K562 (cell line): ENCODE data around the gene ORC5. TPM values are rescaled to one million over a fixed set of nuclear protein-coding genes. Genes with fewer than 3 reads are reported as not detected.

Experiments used
- polyA plus RNA-seq, 8 experiments: library from polyadenylated mRNA; depleted of rRNA in 4 of 8; stranded (reverse) in 5 of 8; unstranded in 3 of 8; fragments of >200 nt; fragmentation: Nextera tagmentation in 2 of 8; fragmentation: Illumina TruSeq in 1 of 8; extraction: Ambion mirVana in 2 of 8; extraction: Trizol in 1 of 8; gene quantifications; 2 replicates each; pipeline versions ENCODE4 v1.2.1 to v1.2.3, GENCODE V29; 2011 to 2014; ENCODE audit warnings: inconsistent platforms in 1 of 8, missing spikeins in 1 of 8
- total RNA-seq, 7 experiments: library from RNA; depleted of rRNA in 6 of 7; stranded (reverse); fragments of >200 nt in 6 of 7; fragmentation: Illumina TruSeq in 2 of 7; extraction: Trizol in 2 of 7; gene quantifications; 2 replicates each; pipeline versions ENCODE4 v1.2.1 to v1.2.3, GENCODE V29; 2011 to 2021; ENCODE audit warnings: low replicate concordance in 1 of 7
- TF ChIP-seq, protein P1 (sequence below): fragments of 450-650 bp; IDR thresholded peaks from 2 replicates; pipeline ENCODE4 v1.6.1; 2016; ENCODE audit warnings: mild to moderate bottlenecking, moderate library complexity

The ORC5 gene
- total and polyA plus RNA-seq, 9 of the 15 experiments (the other 6 are each of a cell fraction or from before 2014, with no cell fraction given), result 29.8 to 136 (median 54.8) TPM

DNA sequence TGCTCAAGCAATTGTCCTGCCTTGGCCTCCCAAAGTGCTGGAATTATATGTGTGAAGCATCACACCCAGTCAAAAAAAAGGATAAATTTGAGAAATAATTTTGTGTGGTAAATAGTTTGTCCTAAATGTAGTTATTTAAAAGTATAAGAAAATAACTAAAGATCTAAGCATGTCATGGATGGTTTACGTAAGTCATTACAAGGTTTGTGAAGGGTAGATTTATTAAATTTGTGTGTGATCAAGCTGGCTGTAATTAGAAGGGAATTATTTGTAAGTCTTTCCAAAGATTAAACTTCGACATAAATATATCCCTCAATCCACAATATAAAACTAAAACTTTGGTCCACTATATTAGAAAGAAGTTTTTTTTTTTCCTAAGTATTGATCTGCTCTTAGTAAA lies 28.6 kb downstream of the ORC5 start (continued):
- TF ChIP-seq, protein P1, sequence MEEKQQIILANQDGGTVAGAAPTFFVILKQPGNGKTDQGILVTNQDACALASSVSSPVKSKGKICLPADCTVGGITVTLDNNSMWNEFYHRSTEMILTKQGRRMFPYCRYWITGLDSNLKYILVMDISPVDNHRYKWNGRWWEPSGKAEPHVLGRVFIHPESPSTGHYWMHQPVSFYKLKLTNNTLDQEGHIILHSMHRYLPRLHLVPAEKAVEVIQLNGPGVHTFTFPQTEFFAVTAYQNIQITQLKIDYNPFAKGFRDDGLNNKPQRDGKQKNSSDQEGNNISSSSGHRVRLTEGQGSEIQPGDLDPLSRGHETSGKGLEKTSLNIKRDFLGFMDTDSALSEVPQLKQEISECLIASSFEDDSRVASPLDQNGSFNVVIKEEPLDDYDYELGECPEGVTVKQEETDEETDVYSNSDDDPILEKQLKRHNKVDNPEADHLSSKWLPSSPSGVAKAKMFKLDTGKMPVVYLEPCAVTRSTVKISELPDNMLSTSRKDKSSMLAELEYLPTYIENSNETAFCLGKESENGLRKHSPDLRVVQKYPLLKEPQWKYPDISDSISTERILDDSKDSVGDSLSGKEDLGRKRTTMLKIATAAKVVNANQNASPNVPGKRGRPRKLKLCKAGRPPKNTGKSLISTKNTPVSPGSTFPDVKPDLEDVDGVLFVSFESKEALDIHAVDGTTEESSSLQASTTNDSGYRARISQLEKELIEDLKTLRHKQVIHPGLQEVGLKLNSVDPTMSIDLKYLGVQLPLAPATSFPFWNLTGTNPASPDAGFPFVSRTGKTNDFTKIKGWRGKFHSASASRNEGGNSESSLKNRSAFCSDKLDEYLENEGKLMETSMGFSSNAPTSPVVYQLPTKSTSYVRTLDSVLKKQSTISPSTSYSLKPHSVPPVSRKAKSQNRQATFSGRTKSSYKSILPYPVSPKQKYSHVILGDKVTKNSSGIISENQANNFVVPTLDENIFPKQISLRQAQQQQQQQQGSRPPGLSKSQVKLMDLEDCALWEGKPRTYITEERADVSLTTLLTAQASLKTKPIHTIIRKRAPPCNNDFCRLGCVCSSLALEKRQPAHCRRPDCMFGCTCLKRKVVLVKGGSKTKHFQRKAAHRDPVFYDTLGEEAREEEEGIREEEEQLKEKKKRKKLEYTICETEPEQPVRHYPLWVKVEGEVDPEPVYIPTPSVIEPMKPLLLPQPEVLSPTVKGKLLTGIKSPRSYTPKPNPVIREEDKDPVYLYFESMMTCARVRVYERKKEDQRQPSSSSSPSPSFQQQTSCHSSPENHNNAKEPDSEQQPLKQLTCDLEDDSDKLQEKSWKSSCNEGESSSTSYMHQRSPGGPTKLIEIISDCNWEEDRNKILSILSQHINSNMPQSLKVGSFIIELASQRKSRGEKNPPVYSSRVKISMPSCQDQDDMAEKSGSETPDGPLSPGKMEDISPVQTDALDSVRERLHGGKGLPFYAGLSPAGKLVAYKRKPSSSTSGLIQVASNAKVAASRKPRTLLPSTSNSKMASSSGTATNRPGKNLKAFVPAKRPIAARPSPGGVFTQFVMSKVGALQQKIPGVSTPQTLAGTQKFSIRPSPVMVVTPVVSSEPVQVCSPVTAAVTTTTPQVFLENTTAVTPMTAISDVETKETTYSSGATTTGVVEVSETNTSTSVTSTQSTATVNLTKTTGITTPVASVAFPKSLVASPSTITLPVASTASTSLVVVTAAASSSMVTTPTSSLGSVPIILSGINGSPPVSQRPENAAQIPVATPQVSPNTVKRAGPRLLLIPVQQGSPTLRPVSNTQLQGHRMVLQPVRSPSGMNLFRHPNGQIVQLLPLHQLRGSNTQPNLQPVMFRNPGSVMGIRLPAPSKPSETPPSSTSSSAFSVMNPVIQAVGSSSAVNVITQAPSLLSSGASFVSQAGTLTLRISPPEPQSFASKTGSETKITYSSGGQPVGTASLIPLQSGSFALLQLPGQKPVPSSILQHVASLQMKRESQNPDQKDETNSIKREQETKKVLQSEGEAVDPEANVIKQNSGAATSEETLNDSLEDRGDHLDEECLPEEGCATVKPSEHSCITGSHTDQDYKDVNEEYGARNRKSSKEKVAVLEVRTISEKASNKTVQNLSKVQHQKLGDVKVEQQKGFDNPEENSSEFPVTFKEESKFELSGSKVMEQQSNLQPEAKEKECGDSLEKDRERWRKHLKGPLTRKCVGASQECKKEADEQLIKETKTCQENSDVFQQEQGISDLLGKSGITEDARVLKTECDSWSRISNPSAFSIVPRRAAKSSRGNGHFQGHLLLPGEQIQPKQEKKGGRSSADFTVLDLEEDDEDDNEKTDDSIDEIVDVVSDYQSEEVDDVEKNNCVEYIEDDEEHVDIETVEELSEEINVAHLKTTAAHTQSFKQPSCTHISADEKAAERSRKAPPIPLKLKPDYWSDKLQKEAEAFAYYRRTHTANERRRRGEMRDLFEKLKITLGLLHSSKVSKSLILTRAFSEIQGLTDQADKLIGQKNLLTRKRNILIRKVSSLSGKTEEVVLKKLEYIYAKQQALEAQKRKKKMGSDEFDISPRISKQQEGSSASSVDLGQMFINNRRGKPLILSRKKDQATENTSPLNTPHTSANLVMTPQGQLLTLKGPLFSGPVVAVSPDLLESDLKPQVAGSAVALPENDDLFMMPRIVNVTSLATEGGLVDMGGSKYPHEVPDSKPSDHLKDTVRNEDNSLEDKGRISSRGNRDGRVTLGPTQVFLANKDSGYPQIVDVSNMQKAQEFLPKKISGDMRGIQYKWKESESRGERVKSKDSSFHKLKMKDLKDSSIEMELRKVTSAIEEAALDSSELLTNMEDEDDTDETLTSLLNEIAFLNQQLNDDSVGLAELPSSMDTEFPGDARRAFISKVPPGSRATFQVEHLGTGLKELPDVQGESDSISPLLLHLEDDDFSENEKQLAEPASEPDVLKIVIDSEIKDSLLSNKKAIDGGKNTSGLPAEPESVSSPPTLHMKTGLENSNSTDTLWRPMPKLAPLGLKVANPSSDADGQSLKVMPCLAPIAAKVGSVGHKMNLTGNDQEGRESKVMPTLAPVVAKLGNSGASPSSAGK, result no peak
